ENCODE results near the gene USF3. TPM values are rescaled to one million over a fixed set of nuclear protein-coding genes. Genes with fewer than 3 reads are reported as not detected.

The USF3 gene
- total RNA-seq, 1 experiment from 2014 or later: 10.9 TPM

GRCh38 chr3:113602836-113603235 lies 93.6 kb downstream of the USF3 start:
- Histone ChIP-seq H3K9me3 (no peaks in the 10 kb centered on the region), H3K27me3 (replicated peaks; ENCODE audit: control insufficient read depth, insufficient read depth, low read length) (no peaks in the 10 kb centered on the region), H3K36me3 (ENCODE audit: control insufficient read depth, insufficient read depth, low read length) (no peaks in the 10 kb centered on the region), H3K4me1 (no peaks in the 10 kb centered on the region), H3K4me3 (ENCODE audit: low read depth, low read length) (no peak overlapping the region)
- CTCF ChIA-PET: interaction anchor here (0.5 kb wide), 1 partner anchor 19 kb away, joined by 9 read pairs; no protein-coding TSS in a partner anchor
- POLR2A ChIA-PET: no interaction called here
- no peak for DNase-seq
- no peak overlapping the region for H3K27ac Mint-ChIP-seq (ENCODE audit: unreplicated experiment)
- no TSS peak for BruUV-seq (replicated peaks)
- H3K4me3 Mint-ChIP-seq (ENCODE audit: unreplicated experiment): no peak overlapping the region
- TF ChIP-seq CTCF (IDR thresholded peaks at IDR 0.05; ENCODE audit: insufficient read depth in 1 of 2, low read depth in 1 of 2, low read length in 1 of 2, severe bottlenecking in 1 of 2, unreplicated experiment in 1 of 2): no peak
- H3K9me3 Mint-ChIP-seq (ENCODE audit: unreplicated experiment): no peaks in the 10 kb centered on the region
- H3K27me3 Mint-ChIP-seq (ENCODE audit: insufficient read depth, unreplicated experiment): peaks cover 3% of the 10 kb centered on the region
- no peaks in the 10 kb centered on the region for H3K4me1 Mint-ChIP-seq (ENCODE audit: low read depth, unreplicated experiment)
- H3K36me3 Mint-ChIP-seq (ENCODE audit: insufficient read depth, unreplicated experiment): no peaks in the 10 kb centered on the region
- intact Hi-C loops (cut with micrococcal nuclease; ENCODE audit: unreplicated experiment): no loop called here

- Mint-ChIP-seq H3K4me1 (ENCODE audit: low read depth, unreplicated experiment) (no peaks in the 10 kb centered on the region), H3K36me3 (ENCODE audit: insufficient read depth, unreplicated experiment) (no peaks in the 10 kb centered on the region)
Observed at GRCh38 chr3:113602256-113602655, 94.2 kb downstream of the USF3 start.

GRCh38 chr3:113601240-113601639 lies 95.2 kb downstream of the USF3 start:
- BruUV-seq (replicated peaks): no TSS peak
- no peak overlapping the region for H3K27ac Mint-ChIP-seq (ENCODE audit: unreplicated experiment)
- no peaks in the 10 kb centered on the region for H3K36me3 Mint-ChIP-seq (ENCODE audit: insufficient read depth, unreplicated experiment)
- intact Hi-C loops (cut with micrococcal nuclease; ENCODE audit: unreplicated experiment): no loop called here
- no peak for DNase-seq
- no peaks in the 10 kb centered on the region for H3K4me1 Mint-ChIP-seq (ENCODE audit: low read depth, unreplicated experiment)
- CTCF ChIA-PET: no interaction called here
- no peaks in the 10 kb centered on the region for H3K9me3 Mint-ChIP-seq (ENCODE audit: unreplicated experiment)
- H3K27me3 Mint-ChIP-seq (ENCODE audit: insufficient read depth, unreplicated experiment): peaks cover 3% of the 10 kb centered on the region
- Histone ChIP-seq H3K4me3 (ENCODE audit: low read depth, low read length) (no peak overlapping the region), H3K4me1 (no peaks in the 10 kb centered on the region), H3K9me3 (no peaks in the 10 kb centered on the region), H3K36me3 (ENCODE audit: control insufficient read depth, insufficient read depth, low read length) (no peaks in the 10 kb centered on the region), H3K27me3 (replicated peaks; ENCODE audit: control insufficient read depth, insufficient read depth, low read length) (no peaks in the 10 kb centered on the region)
- POLR2A ChIA-PET: no interaction called here
- H3K4me3 Mint-ChIP-seq (ENCODE audit: unreplicated experiment): no peak overlapping the region
- TF ChIP-seq CTCF (IDR thresholded peaks at IDR 0.05; ENCODE audit: insufficient read depth in 1 of 2, low read depth in 1 of 2, low read length in 1 of 2, severe bottlenecking in 1 of 2, unreplicated experiment in 1 of 2): no peak

More at GRCh38 chr3:113602256-113602655, 94.2 kb downstream of the USF3 start:
- no peak overlapping the region for H3K27ac Mint-ChIP-seq (ENCODE audit: unreplicated experiment)
- no peak for TF ChIP-seq CTCF (IDR thresholded peaks at IDR 0.05; ENCODE audit: insufficient read depth in 1 of 2, low read depth in 1 of 2, low read length in 1 of 2, severe bottlenecking in 1 of 2, unreplicated experiment in 1 of 2)
- peaks cover 3% of the 10 kb centered on the region for H3K27me3 Mint-ChIP-seq (ENCODE audit: insufficient read depth, unreplicated experiment)
- no TSS peak for BruUV-seq (replicated peaks)
- Histone ChIP-seq H3K36me3 (ENCODE audit: control insufficient read depth, insufficient read depth, low read length) (no peaks in the 10 kb centered on the region), H3K27me3 (replicated peaks; ENCODE audit: control insufficient read depth, insufficient read depth, low read length) (no peaks in the 10 kb centered on the region), H3K4me1 (no peaks in the 10 kb centered on the region), H3K9me3 (no peaks in the 10 kb centered on the region), H3K4me3 (ENCODE audit: low read depth, low read length) (no peak overlapping the region)
- no peaks in the 10 kb centered on the region for H3K9me3 Mint-ChIP-seq (ENCODE audit: unreplicated experiment)
- H3K4me3 Mint-ChIP-seq (ENCODE audit: unreplicated experiment): no peak overlapping the region
- no peak for DNase-seq
- ChIA-PET POLR2A (no interaction called here), CTCF (interaction anchor here (0.5 kb wide), 1 partner anchor 20 kb away, joined by 9 read pairs; no protein-coding TSS in a partner anchor)
- intact Hi-C loops (cut with micrococcal nuclease; ENCODE audit: unreplicated experiment): no loop called here
